GM21360 (cell line): ENCODE data around the gene KLHL7.
"Not testable (repeated sequence)": the region's sequence is repeated elsewhere in the genome, so short reads cannot be mapped to it uniquely, and the experiment has no call there.

ENCODE experiments used
- ATAC-seq: cut with Tn5 transposase; IDR thresholded peaks from one replicate; pipeline ENCODE4 v1.9.1; 2021; ENCODE audit warnings: mild to moderate bottlenecking, moderate library complexity; ENCODE audit not compliant: unreplicated experiment

The KLHL7 gene

GRCh38 chr7:23212395-23212794 lies 106.8 kb downstream of the KLHL7 start:
- no peak for ATAC-seq

GRCh38 chr7:23212841-23213240 lies 107.3 kb downstream of the KLHL7 start:
- no peak for ATAC-seq

- ATAC-seq: no peak
These were observed 108.2 kb downstream of the KLHL7 start for GRCh38 chr7:23213755-23214154.

- ATAC-seq: no peak
These were observed 108.8 kb downstream of the KLHL7 start for GRCh38 chr7:23214423-23214822.

- no peak for ATAC-seq
These were observed 109.4 kb downstream of the KLHL7 start for GRCh38 chr7:23214938-23215337.

- ATAC-seq: no peak
These were observed 110.4 kb downstream of the KLHL7 start for GRCh38 chr7:23216021-23216420.

- no peak for ATAC-seq
These were observed 112.6 kb downstream of the KLHL7 start for GRCh38 chr7:23218196-23218595.

GRCh38 chr7:23220690-23221305 lies 115.2 kb downstream of the KLHL7 start:
- ATAC-seq: no peak

- no peak for ATAC-seq
These were observed 117.0 kb downstream of the KLHL7 start for GRCh38 chr7:23222439-23223030.

- not testable (repeated sequence) for ATAC-seq
These were observed 118.8 kb downstream of the KLHL7 start for GRCh38 chr7:23224364-23224763.

GRCh38 chr7:23226844-23227450 lies 121.4 kb downstream of the KLHL7 start:
- no peak for ATAC-seq
